Erythroblast (primary cell): ENCODE measurements around the gene GBF1.

ENCODE experiments used
- GATA1 ChIP-seq: IDR thresholded peaks from 2 replicates; pipeline ENCODE4 v1.6.1; 2011; ENCODE audit warnings: low read depth, mild to moderate bottlenecking, control low read depth, low read length, moderate library complexity
- POLR2A ChIP-seq: IDR thresholded peaks from 2 replicates; pipeline ENCODE4 v1.6.1; 2011; ENCODE audit warnings: mild to moderate bottlenecking, low read length

DNA sequence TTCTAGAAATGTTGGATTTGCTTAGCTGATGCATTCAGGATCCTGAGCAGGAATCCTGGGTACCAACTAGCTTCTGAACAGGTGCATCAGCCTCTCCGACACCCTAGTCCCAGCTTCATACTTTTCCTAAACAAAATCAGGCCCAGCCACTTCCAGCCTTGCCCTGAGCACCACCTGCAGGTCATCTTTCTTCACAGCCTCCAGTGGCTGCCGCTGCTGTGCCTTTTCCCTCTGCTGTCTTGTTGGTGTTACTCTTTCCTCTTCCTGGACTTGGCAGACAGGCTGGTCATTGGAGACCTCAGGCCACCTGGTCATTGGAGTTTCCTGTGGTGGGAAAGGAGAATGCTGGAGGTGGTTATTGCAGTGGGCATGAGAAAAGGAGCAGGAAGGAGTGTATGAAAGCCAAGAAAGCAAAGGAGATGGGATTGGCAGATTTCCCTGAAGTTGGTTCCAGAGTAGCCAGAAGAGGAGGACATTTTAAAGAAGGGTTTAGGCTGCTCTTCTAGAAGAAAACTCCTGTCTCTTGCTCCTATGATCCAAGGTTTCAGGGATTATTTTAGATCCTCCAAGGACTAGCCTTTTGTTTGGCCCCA lies 102.0 kb downstream of the GBF1 start:
- no peak for TF ChIP-seq POLR2A
- no peak for TF ChIP-seq GATA1
